ENCODE measurements around the gene CDKAL1.

- TF ChIP-seq EZH2 (IDR thresholded peaks at IDR 0.05; ENCODE audit: borderline replicate concordance, low read depth, low read length, severe bottlenecking) (no peak), CTCF (IDR thresholded peaks at IDR 0.05; ENCODE audit: extremely low read depth in 1 of 2, insufficient read depth in 1 of 2, low read depth in 1 of 2, low read length in 2 of 2) (no peak), POLR2A (IDR thresholded peaks at IDR 0.05; ENCODE audit: low read depth, low read length) (no peak), POLR2AphosphoS5 (IDR thresholded peaks at IDR 0.05; ENCODE audit: insufficient read depth, low read depth, low read length) (no peak), JUN (IDR thresholded peaks at IDR 0.05; ENCODE audit: borderline replicate concordance, insufficient read depth, insufficient read length, low read depth) (no peak), MYC (IDR thresholded peaks at IDR 0.05; ENCODE audit: low read depth, low read length) (no peak)
These were observed 174.3 kb downstream of the CDKAL1 start for GRCh38 chr6:20708367-20709124.
